Stromal cell of bone marrow (primary cell): ENCODE data around the gene C2orf81.

ENCODE experiments used
- DNase-seq: peaks from one replicate; pipeline ENCODE4 v3.0.0-alpha.2; 2012; ENCODE audit warnings: low read depth

The C2orf81 gene

GRCh38 chr2:74390606-74391005, 30.8 kb downstream of the C2orf81 start:
- no peak for DNase-seq

DNA sequence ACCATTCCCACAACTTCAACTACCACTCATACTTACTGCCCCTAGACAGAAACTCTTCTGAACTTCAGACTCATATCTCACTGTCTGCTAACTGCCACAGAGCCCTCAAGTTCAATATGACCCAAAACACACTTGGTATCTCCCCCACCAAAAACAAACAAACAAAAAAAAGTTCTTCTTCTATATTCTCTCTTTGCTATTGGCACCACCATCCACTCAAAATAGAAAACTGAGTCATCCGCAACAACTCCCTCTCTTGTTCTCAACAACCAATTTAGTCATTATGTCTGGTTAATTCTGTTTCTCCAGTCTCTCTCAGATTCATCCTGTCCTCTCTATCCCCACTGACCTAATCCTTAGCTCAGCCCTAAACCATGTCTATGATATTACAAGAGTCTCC, 34.1 kb downstream of the C2orf81 start:
- peak; percentile 33 for DNase-seq

DNA sequence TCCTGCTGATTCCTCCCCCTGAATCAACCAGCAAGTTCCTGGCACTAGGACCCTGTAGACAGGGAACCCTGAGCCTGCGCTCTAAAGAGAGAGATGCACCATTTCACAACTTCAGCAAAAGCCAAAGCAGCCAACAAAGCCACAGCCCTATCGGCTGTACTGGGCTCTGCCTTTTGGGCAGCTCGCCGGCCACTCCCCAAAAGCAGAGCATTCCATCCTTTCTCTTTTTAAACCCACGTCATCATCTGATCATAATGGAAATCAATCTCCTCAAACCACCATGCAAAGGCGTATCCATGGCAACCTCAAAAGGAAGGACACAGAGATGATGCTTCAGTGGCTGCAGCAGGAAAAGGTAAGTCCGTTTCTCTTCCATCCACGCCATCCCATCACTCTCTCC, 36.0 kb downstream of the C2orf81 start:
- DNase-seq = no peak

GRCh38 chr2:74384051-74384450, 37.4 kb downstream of the C2orf81 start:
- DNase-seq = no peak

- DNase-seq = peak; percentile 37
Measured at GRCh38 chr2:74383254-74383653, 38.2 kb downstream of the C2orf81 start.

- no peak for DNase-seq
Measured at GRCh38 chr2:74381751-74382150, 39.7 kb downstream of the C2orf81 start.

- DNase-seq = peak; percentile 52
Measured at GRCh38 chr2:74379851-74380789, 41.3 kb downstream of the C2orf81 start, which contains the start of gene DCTN1. Gene DCTN1, minus strand, starts transcription at chr2:74380311. Its CDS starts 274 bp downstream, at chr2:74380037.

GRCh38 chr2:74378007-74378406, 43.4 kb downstream of the C2orf81 start:
- DNase-seq = no peak

GRCh38 chr2:74375838-74376237, 45.6 kb downstream of the C2orf81 start:
- DNase-seq = no peak

DNA sequence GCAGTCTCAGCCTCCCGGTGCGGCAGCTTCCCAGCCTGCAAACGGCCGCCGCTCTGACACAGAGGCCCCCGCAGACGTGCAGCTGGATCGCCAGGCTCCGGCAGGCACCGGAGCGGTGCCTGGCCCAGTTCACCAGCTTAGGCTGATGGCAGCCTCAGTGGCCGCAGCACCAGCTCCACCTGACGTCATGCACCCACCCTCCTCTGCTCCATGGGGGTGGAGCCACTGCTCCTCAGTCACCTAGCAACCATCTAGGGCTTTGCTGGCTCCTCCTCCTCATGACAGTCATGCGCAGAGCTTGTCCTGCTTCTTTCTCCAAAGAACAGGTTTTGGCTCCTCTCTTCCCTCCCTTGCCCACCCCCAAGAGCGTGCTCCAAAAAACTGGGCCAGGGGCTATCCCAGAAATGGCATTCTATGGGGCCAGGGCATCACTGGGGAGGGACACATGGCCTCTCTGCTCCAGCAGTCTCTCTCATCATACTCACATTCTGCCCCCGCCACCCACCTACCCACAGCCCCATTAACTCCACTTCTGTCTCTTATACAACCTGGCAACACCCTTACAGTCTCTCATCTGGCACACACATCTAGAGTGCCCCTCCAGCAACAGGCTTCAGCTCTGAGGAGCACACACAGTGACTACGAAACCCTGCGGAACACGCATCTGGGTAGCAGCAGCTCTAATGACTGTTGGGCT, 46.8 kb downstream of the C2orf81 start:
- DNase-seq = peak; percentile 47

- no peak for DNase-seq
Measured at GRCh38 chr2:74373985-74374384, 47.4 kb downstream of the C2orf81 start.

GRCh38 chr2:74373221-74373676, 48.2 kb downstream of the C2orf81 start:
- DNase-seq = peak; percentile 48

GRCh38 chr2:74372674-74373073, 48.7 kb downstream of the C2orf81 start:
- no peak for DNase-seq

DNA sequence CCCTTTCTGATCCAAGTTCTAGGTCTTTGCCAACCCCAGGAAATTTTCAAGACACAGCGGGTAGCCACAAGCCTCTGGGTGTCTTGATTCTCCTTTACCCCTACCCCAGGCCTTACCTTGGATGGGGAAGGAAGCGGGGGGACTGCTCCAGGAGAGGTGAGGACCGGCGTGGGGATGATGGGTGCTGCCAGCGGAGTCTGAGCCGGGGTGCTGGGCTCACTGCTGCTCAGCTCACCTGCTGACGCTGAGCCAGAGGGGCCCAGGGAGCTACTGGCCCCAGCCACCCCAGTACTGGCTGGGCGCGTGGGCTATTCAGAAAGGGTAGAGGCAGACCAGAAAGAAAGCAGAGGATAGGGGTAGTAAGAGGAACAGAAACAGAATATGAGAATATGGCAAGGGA, 50.0 kb downstream of the C2orf81 start:
- DNase-seq = no peak

DNA sequence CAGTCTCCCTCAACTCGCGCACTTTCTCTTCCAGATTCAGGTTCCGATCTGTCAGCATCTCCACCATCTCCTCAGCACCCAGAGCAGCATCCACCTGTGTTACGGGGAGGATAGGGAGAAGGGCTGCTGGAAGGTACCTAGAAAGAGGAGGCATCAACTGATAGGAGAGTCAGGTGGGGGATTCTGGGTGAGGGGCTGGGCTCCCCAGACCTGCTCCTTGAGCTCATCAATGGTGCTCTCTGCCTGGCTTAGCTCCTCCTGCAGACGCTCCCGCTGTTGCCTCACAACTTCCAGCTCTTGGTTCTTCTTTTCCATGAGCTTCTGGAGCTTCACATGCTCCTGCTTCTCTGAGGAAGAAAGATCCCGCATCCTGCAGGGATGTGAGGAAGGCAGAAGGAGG, 51.4 kb downstream of the C2orf81 start:
- no peak for DNase-seq

GRCh38 chr2:74368499-74368898, 52.9 kb downstream of the C2orf81 start:
- no peak for DNase-seq

GRCh38 chr2:74367789-74368188, 53.6 kb downstream of the C2orf81 start:
- DNase-seq = no peak

DNA sequence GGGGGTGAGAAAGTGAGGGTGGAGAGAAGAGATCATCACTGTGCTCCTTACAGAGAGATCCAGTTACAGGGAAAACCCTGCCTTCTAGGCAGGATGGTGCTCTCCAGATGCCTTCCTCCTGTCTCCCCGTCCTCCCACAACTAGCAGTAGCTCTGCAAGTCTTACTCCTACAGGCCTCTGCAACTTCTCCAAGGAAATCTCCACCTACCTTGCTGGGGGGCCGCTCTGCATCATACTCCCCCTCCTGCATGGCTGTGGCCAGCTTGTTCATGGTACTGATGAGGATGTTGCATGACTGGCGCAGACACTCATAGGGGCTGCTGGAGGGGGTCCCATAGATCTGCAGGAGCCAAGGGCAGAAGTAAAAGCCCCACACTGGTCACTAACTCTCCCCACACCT, 55.4 kb downstream of the C2orf81 start:
- no peak for DNase-seq

DNA sequence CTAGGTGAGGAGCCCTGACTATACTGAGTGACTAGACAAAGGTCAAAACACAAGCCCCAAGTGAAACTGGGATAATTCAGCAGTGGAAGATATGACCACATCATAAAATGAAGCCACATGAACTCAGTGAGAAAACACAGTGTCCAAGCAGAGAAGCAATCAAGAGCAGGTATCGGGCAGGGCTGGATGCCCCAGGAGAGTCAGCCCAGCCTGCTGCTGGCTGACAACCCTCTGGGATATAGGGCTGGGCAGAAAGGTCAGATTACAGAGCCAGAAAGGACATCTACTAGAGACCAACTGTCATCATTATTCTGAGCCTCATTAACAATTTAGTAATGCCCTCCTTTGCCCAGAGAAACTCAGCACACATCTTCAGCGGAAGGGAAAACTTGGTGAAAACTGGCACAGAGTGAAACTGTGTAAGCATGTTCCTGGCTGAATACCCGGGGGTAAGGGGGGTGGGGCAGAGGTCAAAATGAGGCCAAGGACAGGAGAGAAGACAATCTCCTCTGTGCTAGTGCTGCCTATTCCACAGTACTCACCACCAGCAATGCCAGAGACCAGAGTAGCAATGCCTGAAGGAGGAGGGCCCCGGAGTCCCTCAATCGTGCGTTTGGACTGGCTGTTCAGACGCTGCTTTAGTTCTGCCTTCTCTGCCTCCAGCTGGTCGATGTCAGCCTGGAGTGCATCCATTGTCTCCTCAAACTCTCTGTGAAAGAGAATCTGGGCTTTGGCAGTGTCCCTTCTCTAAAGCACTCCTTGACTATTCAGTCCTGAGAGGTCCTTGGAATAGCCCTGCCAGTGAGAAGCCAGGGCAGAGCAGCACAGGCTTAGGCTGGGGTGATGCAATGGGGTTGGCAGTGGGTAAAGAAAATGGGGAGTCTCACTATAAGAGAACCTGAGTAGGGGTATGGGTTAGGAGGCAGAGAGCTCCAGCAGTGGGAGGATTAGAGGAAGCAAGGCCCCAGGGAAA, 56.6 kb downstream of the C2orf81 start:
- no peak for DNase-seq
